Fibroblast of skin of right quadriceps (primary cell): Measurements from ENCODE around the gene TM2D3.

Experiments used
- DNase-seq: peaks from one replicate; pipeline ENCODE4 v3.0.0-alpha.2; 2013

The TM2D3 gene

GRCh38 chr15:101652098-101652785 is at the start of gene TM2D3:
Gene TM2D3, minus strand, starts transcription at chr15:101652381. Its CDS starts 20 bp downstream, at chr15:101652361.
- peak; percentile 91 for DNase-seq

DNA sequence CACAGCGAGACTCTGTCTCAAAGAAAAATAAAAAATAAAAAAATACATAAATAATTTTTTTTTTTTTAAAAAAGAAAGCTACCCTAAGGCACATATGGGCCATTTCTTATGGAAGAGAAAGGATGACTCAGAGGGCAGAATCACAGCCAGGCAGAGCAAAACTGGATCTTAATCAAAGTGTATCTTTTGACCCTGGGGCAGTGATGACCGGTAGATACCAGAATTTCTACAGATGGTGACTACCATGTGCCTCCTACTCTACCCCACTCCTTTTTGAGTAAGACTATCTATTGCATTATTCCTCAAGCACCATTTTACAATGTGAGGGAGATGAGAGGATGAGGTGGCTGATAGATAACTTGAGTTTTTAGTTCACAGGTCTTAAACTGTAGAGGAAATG is 46.1 kb upstream of the TM2D3 start:
- DNase-seq: no peak

- no peak for DNase-seq
These were observed 45.3 kb upstream of the TM2D3 start for GRCh38 chr15:101697488-101697887.

- no peak for DNase-seq
These were observed 44.6 kb upstream of the TM2D3 start for GRCh38 chr15:101696829-101697228.

DNA sequence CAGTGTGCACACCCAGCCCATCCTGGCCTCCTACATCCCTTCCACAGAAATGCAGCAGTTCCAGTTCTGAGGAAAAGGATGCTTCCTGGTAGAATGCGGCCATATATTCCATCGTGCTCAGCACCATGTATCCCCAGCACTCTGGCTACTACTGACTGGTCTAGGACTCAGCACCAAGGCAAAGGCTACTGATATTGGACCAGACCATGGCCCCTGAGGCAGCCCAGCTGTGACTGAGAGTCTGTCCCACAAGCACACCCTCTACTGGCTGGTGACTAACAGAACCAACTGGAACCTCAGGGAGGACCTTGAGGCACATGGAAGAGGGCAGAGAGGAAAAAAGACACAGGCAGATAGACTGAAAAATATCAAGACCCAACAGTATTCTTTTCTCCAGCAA is 42.1 kb upstream of the TM2D3 start:
- DNase-seq: no peak

DNA sequence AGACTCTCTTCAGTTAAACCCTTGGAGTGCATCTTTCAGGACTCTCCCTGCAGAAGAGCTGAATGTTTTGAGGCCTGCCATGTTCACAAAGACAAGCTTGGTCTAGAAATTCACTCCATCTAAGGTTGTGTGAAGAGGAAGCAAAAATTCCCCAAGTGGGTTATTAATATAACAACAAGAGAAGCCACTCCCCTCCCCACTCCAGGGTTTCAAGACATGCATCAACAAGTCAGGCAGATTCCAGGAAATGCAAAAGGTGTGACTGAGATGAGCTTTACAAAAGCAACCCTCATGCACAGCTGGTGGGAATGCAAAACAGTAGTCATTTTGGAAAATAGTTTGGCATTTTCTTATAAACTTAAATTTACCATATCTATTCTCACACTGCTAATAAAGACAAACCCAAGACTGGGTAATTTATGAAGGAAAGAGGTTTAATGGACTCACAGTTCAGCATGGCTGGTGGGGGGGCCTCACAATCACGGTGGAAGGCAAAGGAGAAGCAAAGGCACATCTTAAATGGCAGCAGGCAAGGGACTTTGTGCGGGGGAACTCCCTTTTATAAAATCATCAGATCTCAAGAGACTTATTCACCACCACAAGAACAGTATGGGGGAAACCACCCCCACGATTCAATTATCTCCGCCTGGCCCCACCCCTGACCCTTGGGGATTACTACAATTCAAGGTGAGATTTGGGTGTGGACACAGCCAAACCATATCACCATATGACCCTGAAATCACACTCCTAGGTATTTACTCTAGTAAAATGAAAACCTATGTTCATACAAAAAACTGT is 40.8 kb upstream of the TM2D3 start:
- no peak for DNase-seq

DNA sequence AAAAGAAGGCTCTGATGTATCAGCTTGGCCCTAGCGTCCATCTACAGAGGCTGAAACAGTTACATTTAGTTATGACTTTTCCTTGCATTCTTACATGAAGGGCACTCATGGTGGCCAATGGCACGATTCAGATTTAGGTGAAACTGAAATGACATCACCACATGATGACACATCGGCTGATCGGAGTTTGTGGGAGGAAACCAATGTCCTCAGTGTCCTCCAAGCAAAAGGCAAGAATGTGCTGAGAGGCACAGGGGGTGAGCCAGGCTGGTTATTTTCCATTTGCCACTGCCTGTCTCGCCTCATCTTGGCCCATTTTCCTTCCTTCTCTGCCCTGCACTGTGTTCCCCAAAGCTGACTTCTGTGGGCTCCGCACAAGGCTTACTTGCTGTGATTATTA is 37.7 kb upstream of the TM2D3 start:
- peak; percentile 50 for DNase-seq

DNA sequence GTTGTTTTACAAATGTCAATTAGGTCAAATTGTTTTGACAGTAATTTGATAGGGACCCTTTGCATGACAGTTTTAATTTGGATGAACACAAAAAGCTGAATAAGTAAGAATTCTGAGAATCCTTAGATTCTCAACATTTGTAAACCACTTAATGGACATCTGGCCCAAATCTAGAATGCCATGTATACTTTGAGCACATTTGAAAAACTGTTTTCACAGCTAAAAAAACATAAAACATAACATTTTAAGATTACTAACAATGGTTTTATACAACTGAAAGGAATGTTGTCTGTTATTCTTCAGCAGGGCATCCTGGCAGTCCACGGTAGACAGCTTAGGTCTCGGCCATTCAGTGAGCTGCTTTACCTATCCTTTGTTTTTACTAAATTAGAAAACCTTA is 34.5 kb upstream of the TM2D3 start:
- no peak for DNase-seq

GRCh38 chr15:101684877-101685276 is 32.7 kb upstream of the TM2D3 start:
- no peak for DNase-seq

DNA sequence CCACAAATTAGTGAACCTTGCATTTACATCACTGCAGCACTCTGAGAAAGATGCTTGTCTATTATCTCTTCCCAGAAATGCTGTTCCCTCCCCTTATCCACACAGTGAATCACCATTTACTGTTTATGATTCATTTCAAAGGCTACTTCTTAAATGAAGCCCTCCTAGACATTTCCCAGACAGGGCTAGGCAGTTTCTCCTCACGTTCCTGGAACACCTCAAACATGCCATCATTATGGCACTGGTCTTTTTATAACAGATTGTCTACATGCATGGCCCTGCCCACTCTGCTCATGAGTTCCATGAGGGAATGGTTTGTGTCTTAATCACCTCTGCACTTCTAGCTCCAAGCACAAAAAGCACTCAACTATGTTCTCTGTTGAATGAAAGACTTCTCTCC is 32.2 kb upstream of the TM2D3 start:
- DNase-seq: peak; percentile 85

- no peak for DNase-seq
These were observed 27.6 kb upstream of the TM2D3 start for GRCh38 chr15:101679806-101680205.

DNA sequence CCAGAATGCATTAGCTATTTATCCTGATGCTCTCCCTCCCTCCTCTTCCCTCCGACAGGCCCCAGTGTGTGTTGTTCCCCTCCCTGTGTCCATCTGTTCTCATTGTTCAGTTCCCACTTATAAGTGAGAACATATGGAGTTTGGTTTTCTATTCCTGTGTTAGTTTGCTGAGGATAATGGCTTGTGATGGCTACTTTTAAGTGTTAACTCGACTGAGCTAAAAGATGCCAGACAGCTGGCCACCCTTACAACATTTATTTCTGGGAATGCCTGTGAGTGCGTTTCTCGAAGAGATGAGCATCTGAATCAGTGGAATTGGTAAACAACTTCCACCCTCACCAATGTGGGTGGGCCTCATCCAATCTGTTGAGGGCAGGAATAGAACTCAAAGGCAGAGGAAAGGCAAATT is 24.7 kb upstream of the TM2D3 start:
- DNase-seq: peak; percentile 50

- peak; percentile 74 for DNase-seq
These were observed 23.8 kb upstream of the TM2D3 start for GRCh38 chr15:101675796-101676582.

DNA sequence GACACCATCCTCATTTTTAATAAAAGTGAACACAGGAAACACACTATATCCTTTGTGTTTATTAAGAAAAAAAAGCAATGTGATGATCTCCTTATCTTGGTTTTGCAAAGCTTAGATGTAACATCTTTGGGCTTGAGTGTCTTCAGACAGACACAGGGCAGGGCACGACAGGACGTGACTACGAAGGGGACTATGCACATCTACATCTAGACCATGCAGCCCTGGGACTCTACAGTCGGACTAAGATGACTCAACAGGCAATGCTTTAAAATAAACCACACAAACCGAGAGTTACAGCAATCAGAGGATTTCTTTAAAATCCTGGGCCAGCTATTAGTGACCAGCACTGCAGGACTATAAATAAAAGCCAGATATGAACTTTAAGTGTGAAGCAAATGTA is 22.8 kb upstream of the TM2D3 start:
- peak; percentile 88 for DNase-seq

- no peak for DNase-seq
These were observed 20.1 kb upstream of the TM2D3 start for GRCh38 chr15:101672298-101672697.

GRCh38 chr15:101669744-101670143 is 17.6 kb upstream of the TM2D3 start:
- DNase-seq: no peak

DNA sequence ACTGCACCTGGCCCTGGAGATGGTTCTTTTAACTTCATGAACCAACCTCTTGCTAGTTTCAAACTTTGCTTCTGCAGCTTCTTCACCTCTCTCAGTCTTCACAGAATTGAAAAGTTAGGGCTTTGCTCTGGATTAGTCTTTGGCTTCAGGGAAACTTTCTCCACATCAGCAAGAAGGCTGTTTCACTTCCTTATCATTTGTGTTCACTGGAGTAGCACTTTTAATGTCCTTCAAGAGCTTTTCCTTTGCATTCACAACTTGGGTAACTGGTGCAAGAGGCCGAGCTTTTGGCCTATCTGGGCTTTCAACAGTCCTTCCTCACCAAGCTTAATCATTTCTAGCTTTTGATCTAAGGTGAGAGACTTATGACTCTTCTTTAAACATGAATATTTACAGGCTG is 15.7 kb upstream of the TM2D3 start:
- DNase-seq: no peak

GRCh38 chr15:101664303-101664913 is 12.2 kb upstream of the TM2D3 start:
- no peak for DNase-seq

- DNase-seq: no peak
These were observed 10.0 kb upstream of the TM2D3 start for GRCh38 chr15:101662203-101662602.

DNA sequence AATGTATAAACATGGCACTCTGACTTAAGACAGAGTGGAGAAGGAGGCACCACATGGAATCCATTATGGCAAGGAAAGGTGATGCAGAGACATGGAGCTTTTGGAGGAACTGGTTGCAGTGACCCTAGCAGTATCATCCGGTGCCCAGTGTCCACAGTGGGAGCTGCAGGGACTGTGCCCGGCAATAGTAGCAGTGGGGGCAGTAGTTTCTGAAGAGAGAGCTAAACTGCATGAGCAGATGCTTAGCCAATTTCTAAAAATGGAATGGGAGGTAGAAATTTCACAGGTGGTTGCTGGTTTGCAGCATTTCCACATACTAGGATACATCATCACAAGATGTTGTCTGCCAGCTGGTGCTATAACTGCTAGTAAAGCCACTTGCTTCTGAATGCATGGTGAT is 7.8 kb upstream of the TM2D3 start:
- DNase-seq: no peak

- no peak for DNase-seq
These were observed 6.0 kb upstream of the TM2D3 start for GRCh38 chr15:101657968-101658784.

- DNase-seq: no peak
These were observed 5.0 kb upstream of the TM2D3 start for GRCh38 chr15:101657171-101657570.
